Endothelial cell of umbilical vein (primary cell): ENCODE results near the gene HDAC9. TPM values are rescaled to one million over a fixed set of nuclear protein-coding genes. Genes with fewer than 3 reads are reported as not detected.
A peak's percentile ranks its signal among the peaks of the same experiment; 100 is the strongest.

ENCODE experiments used
- BruUV-seq: library from RNA; stranded (reverse); fragments of 400-500 nt; replicated peaks from 2 replicates; lab custom pipeline; 2021; lab: Mats Ljungman, UMichigan
- CTCF ChIA-PET: fragments of 300-600, 350-600 bp; sonication (Branson Sonifier 250); formaldehyde crosslinking; loops from one replicate; lab custom pipeline; 2021; ENCODE audit warnings: antibody characterized with exemption, inconsistent platforms; lab: Charles Lee
- POLR2A ChIA-PET: fragments of 300-600, 350-600 bp; sonication (Branson Sonifier 250); formaldehyde crosslinking; loops from one replicate; lab custom pipeline; 2021; ENCODE audit warnings: antibody characterized with exemption, inconsistent platforms; lab: Charles Lee
- DNase-seq: peaks from one replicate; pipeline ENCODE4 v3.0.0-alpha.2; 2011; ENCODE audit warnings: low read depth, low spot score
- FAIRE-seq: peaks from 2 replicates; lab custom pipeline; 2011; peaks lifted over from hg19 to GRCh38; lab: Jason Lieb, UNC
- H2AFZ ChIP-seq: 2 replicates; pipeline ENCODE4 v1.6.0; 2012; ENCODE audit warnings: low read depth, low read length, control low read depth, inconsistent platforms
- H3K27ac ChIP-seq: 2 replicates; pipeline ENCODE4 v1.5.1; 2011; ENCODE audit warnings: low read depth, mild to moderate bottlenecking, control low read depth, low read length, moderate library complexity; ENCODE audit not compliant: insufficient read depth
- H3K27me3 ChIP-seq, 2 experiments: 2 replicates each; pipeline versions ENCODE4 v1.6.0 to v1.6.1; 2011; ENCODE audit warnings: low read length in 2 of 2, mixed read lengths in 1 of 2; ENCODE audit not compliant: control insufficient read depth in 2 of 2, insufficient read depth in 2 of 2
- H3K36me3 ChIP-seq, 2 experiments: 2 replicates in 1 of 2; 3 replicates in 1 of 2; pipeline ENCODE4 v1.5.1; 2011; ENCODE audit warnings: low read length in 2 of 2, mild to moderate bottlenecking in 1 of 2, moderate library complexity in 1 of 2; ENCODE audit not compliant: control insufficient read depth in 2 of 2, insufficient read depth in 2 of 2; ENCODE audit errors: extremely low read depth in 1 of 2
- H3K4me1 ChIP-seq: 3 replicates; pipeline ENCODE4 v1.5.1; 2011; ENCODE audit warnings: mild to moderate bottlenecking, low read length; ENCODE audit not compliant: control insufficient read depth, insufficient read depth; ENCODE audit errors: extremely low read depth
- H3K4me2 ChIP-seq: 2 replicates; pipeline ENCODE4 v1.6.1; 2011; ENCODE audit warnings: low read length, control low read depth, mixed read lengths; ENCODE audit not compliant: insufficient read depth
- H3K4me3 ChIP-seq, 3 experiments: fragments of 200-600 bp in 1 of 3; sonication (generic), shearing (Covaris generic) in 1 of 3; replicated peaks in 1 of 3; 2 replicates each; pipeline ENCODE4 v1.5.1; 2011 to 2016; ENCODE audit warnings: control low read depth in 3 of 3, low read length in 3 of 3, mild to moderate bottlenecking in 2 of 3, inconsistent platforms in 1 of 3, low read depth in 1 of 3, moderate library complexity in 1 of 3; ENCODE audit not compliant: insufficient read depth in 1 of 3
- H3K79me2 ChIP-seq: 2 replicates; pipeline ENCODE4 v1.6.0; 2012; ENCODE audit warnings: low read length, inconsistent platforms; ENCODE audit not compliant: control insufficient read depth, insufficient read depth
- H3K9ac ChIP-seq: replicated peaks from 2 replicates; pipeline ENCODE3; 2011; ENCODE audit warnings: low read length, control low read depth; ENCODE audit not compliant: insufficient read depth; ENCODE audit errors: extremely low read depth
- H3K9me1 ChIP-seq: replicated peaks from 3 replicates; pipeline ENCODE4 v1.6.0; 2011; ENCODE audit warnings: mild to moderate bottlenecking, low read length; ENCODE audit not compliant: control insufficient read depth, insufficient read depth; ENCODE audit errors: extremely low read depth
- H3K9me3 ChIP-seq: replicated peaks from 2 replicates; pipeline ENCODE4 v1.5.1; 2012; ENCODE audit warnings: low read length, inconsistent platforms; ENCODE audit not compliant: control insufficient read depth, insufficient read depth
- H4K20me1 ChIP-seq: replicated peaks from 2 replicates; pipeline ENCODE3; 2011; ENCODE audit warnings: mild to moderate bottlenecking, low read length; ENCODE audit not compliant: control insufficient read depth, insufficient read depth; ENCODE audit errors: extremely low read depth
- EZH2 ChIP-seq: IDR thresholded peaks from 2 replicates; pipeline ENCODE4 v1.6.1; 2012; ENCODE audit warnings: borderline replicate concordance, low read depth, mild to moderate bottlenecking, moderate library complexity, low read length, inconsistent platforms; ENCODE audit not compliant: severe bottlenecking
- FOS ChIP-seq: IDR thresholded peaks from 2 replicates; pipeline ENCODE4 v1.6.1; 2011; ENCODE audit warnings: mild to moderate bottlenecking, low read length, moderate library complexity, borderline replicate concordance; ENCODE audit not compliant: insufficient read depth
- GATA2 ChIP-seq: IDR thresholded peaks from 2 replicates; pipeline ENCODE4 v1.7.0; 2011; ENCODE audit warnings: low read depth, mild to moderate bottlenecking, moderate library complexity, mixed read lengths, low read length; ENCODE audit not compliant: insufficient read length, insufficient read depth
- JUN ChIP-seq: IDR thresholded peaks from 2 replicates; pipeline ENCODE4 v1.6.1; 2011; ENCODE audit warnings: borderline replicate concordance, low read depth; ENCODE audit not compliant: insufficient read length, insufficient read depth
- MYC ChIP-seq: IDR thresholded peaks from one replicate; pipeline ENCODE4 v1.6.1; 2011; ENCODE audit warnings: mild to moderate bottlenecking, low read depth, low read length
- POLR2A ChIP-seq: IDR thresholded peaks from 2 replicates; pipeline ENCODE4 v1.6.1; 2012; ENCODE audit warnings: low read depth, mild to moderate bottlenecking, control low read depth, low read length
- POLR2AphosphoS5 ChIP-seq: IDR thresholded peaks from 2 replicates; pipeline ENCODE4 v1.6.1; 2012; ENCODE audit warnings: low read depth, mild to moderate bottlenecking, control low read depth, low read length, moderate library complexity; ENCODE audit not compliant: insufficient read depth
- dilution Hi-C: fragments of 300-500 bp; cut with MboI; formaldehyde crosslinking; loops from one replicate; pipeline ENCODE4 v1.15.0; 2019; ENCODE audit warnings: low sequenced_read_pairs; ENCODE audit not compliant: extremely low pct_ligation_motif_present
- intact Hi-C: fragments of 100-400 bp; cut with micrococcal nuclease; formaldehyde crosslinking; loops from one replicate; pipeline ENCODE4 v1.10.0; 2022
- polyA plus RNA-seq, 4 experiments: library from polyadenylated mRNA; depleted of rRNA in 3 of 4; stranded (reverse) in 3 of 4; unstranded in 1 of 4; fragments of >200 nt; gene quantifications; 2 replicates each; pipeline versions ENCODE4 v1.2.1 to v1.2.3, GENCODE V29; 2011 to 2012; ENCODE audit warnings: missing spikeins in 1 of 4
- total RNA-seq: library from RNA; stranded (reverse); gene quantifications from 2 replicates; pipeline ENCODE4 v1.2.3, GENCODE V29; 2021
- TF ChIP-seq, protein P1 (sequence below), 2 donors: IDR thresholded peaks; 1 replicate in 1 of 2; 2 replicates in 1 of 2; pipeline ENCODE4 v1.5.1; 2011; ENCODE audit warnings: low read length in 2 of 2, mild to moderate bottlenecking in 2 of 2, moderate library complexity in 2 of 2, control low read depth in 1 of 2, inconsistent platforms in 1 of 2, low read depth in 1 of 2; ENCODE audit not compliant: insufficient read depth in 1 of 2; ENCODE audit errors: extremely low read depth in 1 of 2
- TF ChIP-seq, protein P2 (sequence below): IDR thresholded peaks from 2 replicates; pipeline ENCODE4 v1.6.1; 2011; ENCODE audit not compliant: insufficient read depth, insufficient read length

Gene HDAC9
- total and polyA plus RNA-seq, 2 donors (not counting 3 experiments of a cell fraction or from before 2014, with no cell fraction given) = 1.8 to 11.6 TPM

DNA sequence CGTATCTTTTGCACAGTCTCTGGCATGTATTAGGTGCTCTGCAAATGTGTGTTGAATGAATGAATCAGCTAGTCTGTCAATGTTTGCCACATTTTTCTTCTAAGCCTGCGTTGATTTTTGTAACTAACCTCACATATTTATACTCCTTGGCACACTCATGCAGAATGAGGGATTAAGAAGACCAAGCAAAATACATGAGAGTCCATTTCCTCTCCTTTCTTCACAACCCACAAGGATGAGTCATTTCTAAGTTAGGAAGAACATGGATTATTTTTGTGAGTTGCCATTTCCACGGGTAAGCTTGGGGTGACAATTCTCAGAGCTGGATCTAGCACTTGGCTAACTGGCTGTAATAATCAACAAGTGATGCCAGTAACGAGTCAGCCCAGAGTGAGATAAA lies 463.1 kb downstream of the HDAC9 start:
- intact Hi-C loops (no loop called here), dilution Hi-C loops (no loop called here)
- Histone ChIP-seq H3K4me2 (no peak overlapping the region), H3K79me2 (no peaks in the 10 kb centered on the region), H3K27ac (no peak overlapping the region), H3K4me1 (no peaks in the 10 kb centered on the region), H4K20me1 (no peaks in the 10 kb centered on the region), H3K27me3 (no peaks in the 10 kb centered on the region), H3K4me3 (no peak overlapping the region), H3K9me3 (no peaks in the 10 kb centered on the region), H3K36me3 (no peaks in the 10 kb centered on the region), H3K9me1 (no peaks in the 10 kb centered on the region), H2AFZ (no peak overlapping the region), H3K9ac (no peak overlapping the region)
- TF ChIP-seq, protein P1, sequence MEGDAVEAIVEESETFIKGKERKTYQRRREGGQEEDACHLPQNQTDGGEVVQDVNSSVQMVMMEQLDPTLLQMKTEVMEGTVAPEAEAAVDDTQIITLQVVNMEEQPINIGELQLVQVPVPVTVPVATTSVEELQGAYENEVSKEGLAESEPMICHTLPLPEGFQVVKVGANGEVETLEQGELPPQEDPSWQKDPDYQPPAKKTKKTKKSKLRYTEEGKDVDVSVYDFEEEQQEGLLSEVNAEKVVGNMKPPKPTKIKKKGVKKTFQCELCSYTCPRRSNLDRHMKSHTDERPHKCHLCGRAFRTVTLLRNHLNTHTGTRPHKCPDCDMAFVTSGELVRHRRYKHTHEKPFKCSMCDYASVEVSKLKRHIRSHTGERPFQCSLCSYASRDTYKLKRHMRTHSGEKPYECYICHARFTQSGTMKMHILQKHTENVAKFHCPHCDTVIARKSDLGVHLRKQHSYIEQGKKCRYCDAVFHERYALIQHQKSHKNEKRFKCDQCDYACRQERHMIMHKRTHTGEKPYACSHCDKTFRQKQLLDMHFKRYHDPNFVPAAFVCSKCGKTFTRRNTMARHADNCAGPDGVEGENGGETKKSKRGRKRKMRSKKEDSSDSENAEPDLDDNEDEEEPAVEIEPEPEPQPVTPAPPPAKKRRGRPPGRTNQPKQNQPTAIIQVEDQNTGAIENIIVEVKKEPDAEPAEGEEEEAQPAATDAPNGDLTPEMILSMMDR (IDR thresholded peaks at IDR 0.05; ENCODE audit: extremely low read depth in 1 of 2, insufficient read depth in 1 of 2, low read depth in 1 of 2, low read length in 2 of 2) = no peak
- TF ChIP-seq JUN = no peak
- peak; percentile 29 for TF ChIP-seq GATA2
- TF ChIP-seq FOS = peak; percentile 38
- TF ChIP-seq, protein P2, sequence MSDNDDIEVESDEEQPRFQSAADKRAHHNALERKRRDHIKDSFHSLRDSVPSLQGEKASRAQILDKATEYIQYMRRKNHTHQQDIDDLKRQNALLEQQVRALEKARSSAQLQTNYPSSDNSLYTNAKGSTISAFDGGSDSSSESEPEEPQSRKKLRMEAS = no peak
- no peak for DNase-seq
- no peak for FAIRE-seq
- no TSS peak for BruUV-seq
- ChIA-PET POLR2A (no interaction called here), CTCF (no interaction called here)

DNA sequence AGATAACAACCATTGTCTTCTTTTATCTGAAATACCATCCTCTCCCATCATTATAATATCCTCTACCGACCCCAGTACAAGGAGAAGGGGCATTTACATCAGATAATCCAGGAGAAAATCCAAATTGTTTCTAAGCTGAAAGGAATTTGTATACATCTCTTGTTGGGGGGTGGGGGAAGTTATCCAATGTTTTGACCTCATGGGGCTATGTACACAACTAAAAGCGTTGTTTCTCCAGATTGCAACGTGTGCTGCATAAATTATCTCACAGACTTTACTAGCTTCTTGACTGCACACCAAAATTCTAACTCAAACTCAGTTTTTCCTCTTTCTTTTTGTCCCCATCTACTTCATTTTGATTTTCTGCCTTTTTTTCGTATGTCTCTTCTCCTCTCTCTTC lies 465.2 kb downstream of the HDAC9 start:
- Histone ChIP-seq H3K27ac (no peak overlapping the region), H3K36me3 (no peaks in the 10 kb centered on the region), H2AFZ (no peak overlapping the region), H3K9me1 (no peaks in the 10 kb centered on the region), H3K9ac (no peak overlapping the region), H3K4me2 (no peak overlapping the region), H3K79me2 (no peaks in the 10 kb centered on the region), H3K9me3 (no peaks in the 10 kb centered on the region), H4K20me1 (no peaks in the 10 kb centered on the region), H3K4me1 (no peaks in the 10 kb centered on the region), H3K27me3 (no peaks in the 10 kb centered on the region), H3K4me3 (no peak overlapping the region)
- DNase-seq = no peak
- dilution Hi-C loops = no loop called here
- intact Hi-C loops = no loop called here
- no peak for FAIRE-seq
- TF ChIP-seq EZH2 (no peak), POLR2AphosphoS5 (no peak), JUN (no peak), POLR2A (no peak), FOS (no peak), MYC (no peak), GATA2 (no peak)
- TF ChIP-seq, protein P1 (IDR thresholded peaks at IDR 0.05; ENCODE audit: extremely low read depth in 1 of 2, insufficient read depth in 1 of 2, low read depth in 1 of 2, low read length in 2 of 2) = no peak
- TF ChIP-seq, protein P2 = no peak
- ChIA-PET POLR2A (no interaction called here), CTCF (interaction anchor here (0.7 kb wide), 1 partner anchor 350 kb away, joined by 3 read pairs; no protein-coding TSS in a partner anchor)
- no TSS peak for BruUV-seq
